ENCODE results near the gene ITPR2. TPM values are rescaled to one million over a fixed set of nuclear protein-coding genes. Genes with fewer than 3 reads are reported as not detected.

ITPR2 gene
- total RNA-seq, 1 donor: 19.2 TPM

DNA sequence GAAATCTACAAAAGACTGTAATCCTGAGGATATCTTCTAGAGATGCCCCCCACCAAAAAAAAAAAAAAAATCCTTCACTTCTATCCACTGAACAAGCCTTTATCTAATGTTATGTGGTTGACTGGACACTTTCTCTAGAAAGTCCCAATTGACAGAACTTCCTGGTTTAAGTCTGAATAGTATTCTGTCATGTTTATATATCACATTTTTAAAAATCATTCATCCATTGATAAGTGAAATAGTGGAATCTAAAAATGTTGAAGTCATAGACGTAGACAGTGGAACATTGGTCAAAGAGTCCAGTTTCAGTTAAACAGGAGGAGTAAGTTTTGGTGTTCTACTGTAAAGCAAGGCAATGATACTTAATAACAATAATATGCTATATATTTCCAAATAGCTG, 340.6 kb downstream of the ITPR2 start:
- H4K20me1 ChIP-seq (ENCODE audit: insufficient read depth, low read length): no peaks in the 10 kb centered on the region
- no peaks in the 10 kb centered on the region for H3K79me2 ChIP-seq (ENCODE audit: insufficient read depth, low read length)
- H2AFZ ChIP-seq (ENCODE audit: low read length): no peak overlapping the region
- H3K9me3 ChIP-seq (ENCODE audit: low read depth, low read length): no peaks in the 10 kb centered on the region
- DNase-seq (ENCODE audit: insufficient read length, low spot score, missing footprints): no peak
- H3K4me1 ChIP-seq (ENCODE audit: insufficient read depth, low read length): no peaks in the 10 kb centered on the region
- H3K4me2 ChIP-seq (ENCODE audit: insufficient read depth, low read length): no peak overlapping the region
- H3K27ac ChIP-seq (ENCODE audit: low read depth, low read length): no peak overlapping the region
- TF ChIP-seq, protein P1, sequence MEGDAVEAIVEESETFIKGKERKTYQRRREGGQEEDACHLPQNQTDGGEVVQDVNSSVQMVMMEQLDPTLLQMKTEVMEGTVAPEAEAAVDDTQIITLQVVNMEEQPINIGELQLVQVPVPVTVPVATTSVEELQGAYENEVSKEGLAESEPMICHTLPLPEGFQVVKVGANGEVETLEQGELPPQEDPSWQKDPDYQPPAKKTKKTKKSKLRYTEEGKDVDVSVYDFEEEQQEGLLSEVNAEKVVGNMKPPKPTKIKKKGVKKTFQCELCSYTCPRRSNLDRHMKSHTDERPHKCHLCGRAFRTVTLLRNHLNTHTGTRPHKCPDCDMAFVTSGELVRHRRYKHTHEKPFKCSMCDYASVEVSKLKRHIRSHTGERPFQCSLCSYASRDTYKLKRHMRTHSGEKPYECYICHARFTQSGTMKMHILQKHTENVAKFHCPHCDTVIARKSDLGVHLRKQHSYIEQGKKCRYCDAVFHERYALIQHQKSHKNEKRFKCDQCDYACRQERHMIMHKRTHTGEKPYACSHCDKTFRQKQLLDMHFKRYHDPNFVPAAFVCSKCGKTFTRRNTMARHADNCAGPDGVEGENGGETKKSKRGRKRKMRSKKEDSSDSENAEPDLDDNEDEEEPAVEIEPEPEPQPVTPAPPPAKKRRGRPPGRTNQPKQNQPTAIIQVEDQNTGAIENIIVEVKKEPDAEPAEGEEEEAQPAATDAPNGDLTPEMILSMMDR (IDR thresholded peaks at IDR 0.05; ENCODE audit: extremely low read depth, low read depth, low read length): no peak
- H3K36me3 ChIP-seq (ENCODE audit: insufficient read depth, low read length): no peaks in the 10 kb centered on the region
- no peaks in the 10 kb centered on the region for H3K27me3 ChIP-seq (ENCODE audit: insufficient read depth, low read length)
- H3K4me3 ChIP-seq (ENCODE audit: insufficient read depth, low read length): no peak overlapping the region

DNA sequence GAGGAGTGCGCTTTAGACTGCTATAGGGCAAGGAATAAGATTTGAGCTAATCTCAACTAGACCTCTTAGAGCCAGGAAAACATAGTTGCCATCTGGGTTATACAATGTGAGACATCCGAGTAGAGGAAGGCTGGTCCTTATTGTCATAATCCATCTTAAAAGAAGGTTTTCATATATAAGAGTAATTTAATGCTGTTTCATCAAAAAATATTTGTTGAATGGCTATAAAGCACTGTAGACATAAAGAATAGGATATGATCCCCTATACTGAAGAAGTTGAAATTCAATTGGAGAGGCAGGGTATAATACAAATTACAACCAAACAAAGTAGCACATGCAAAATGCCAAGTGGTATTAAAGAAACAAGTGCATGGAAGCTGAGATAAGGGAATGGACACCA, 343.1 kb downstream of the ITPR2 start:
- H4K20me1 ChIP-seq (ENCODE audit: insufficient read depth, low read length): no peaks in the 10 kb centered on the region
- no peak overlapping the region for H3K4me2 ChIP-seq (ENCODE audit: insufficient read depth, low read length)
- no peaks in the 10 kb centered on the region for H3K4me1 ChIP-seq (ENCODE audit: insufficient read depth, low read length)
- no peak for DNase-seq (ENCODE audit: insufficient read length, low spot score, missing footprints)
- H2AFZ ChIP-seq (ENCODE audit: low read length): no peak overlapping the region
- no peaks in the 10 kb centered on the region for H3K9me3 ChIP-seq (ENCODE audit: low read depth, low read length)
- TF ChIP-seq, protein P1 (IDR thresholded peaks at IDR 0.05; ENCODE audit: extremely low read depth, low read depth, low read length): no peak
- no peak overlapping the region for H3K4me3 ChIP-seq (ENCODE audit: insufficient read depth, low read length)
- no peaks in the 10 kb centered on the region for H3K36me3 ChIP-seq (ENCODE audit: insufficient read depth, low read length)
- H3K27ac ChIP-seq (ENCODE audit: low read depth, low read length): no peak overlapping the region
- H3K27me3 ChIP-seq (ENCODE audit: insufficient read depth, low read length): no peaks in the 10 kb centered on the region
- H3K79me2 ChIP-seq (ENCODE audit: insufficient read depth, low read length): no peaks in the 10 kb centered on the region

DNA sequence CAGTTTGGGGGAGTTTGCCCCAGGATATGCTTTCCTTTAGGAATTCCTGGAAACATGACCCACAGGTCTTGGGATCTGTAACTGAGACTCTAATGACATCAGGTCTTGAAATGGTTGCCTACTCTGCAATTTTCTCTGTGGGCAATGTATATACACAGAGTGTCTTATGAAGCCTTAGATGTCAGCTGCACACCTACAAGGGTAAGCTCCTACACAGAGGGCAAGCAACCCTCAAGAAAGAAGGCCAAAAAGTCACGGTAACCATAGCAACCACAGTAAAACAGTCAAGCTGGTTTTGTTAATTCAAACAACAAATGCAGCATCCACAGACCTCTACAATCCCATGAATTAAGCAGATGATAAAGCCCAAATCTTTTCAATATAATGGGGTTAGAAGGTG, 344.6 kb downstream of the ITPR2 start:
- Histone ChIP-seq H3K9me3 (ENCODE audit: low read depth, low read length) (no peaks in the 10 kb centered on the region), H3K79me2 (ENCODE audit: insufficient read depth, low read length) (no peaks in the 10 kb centered on the region), H3K27ac (ENCODE audit: low read depth, low read length) (no peak overlapping the region), H3K4me3 (ENCODE audit: insufficient read depth, low read length) (no peak overlapping the region), H4K20me1 (ENCODE audit: insufficient read depth, low read length) (no peaks in the 10 kb centered on the region), H3K4me2 (ENCODE audit: insufficient read depth, low read length) (no peak overlapping the region), H3K4me1 (ENCODE audit: insufficient read depth, low read length) (no peaks in the 10 kb centered on the region), H3K27me3 (ENCODE audit: insufficient read depth, low read length) (no peaks in the 10 kb centered on the region), H3K36me3 (ENCODE audit: insufficient read depth, low read length) (no peaks in the 10 kb centered on the region), H2AFZ (ENCODE audit: low read length) (no peak overlapping the region)
- TF ChIP-seq, protein P1 (IDR thresholded peaks at IDR 0.05; ENCODE audit: extremely low read depth, low read depth, low read length): no peak
- DNase-seq (ENCODE audit: insufficient read length, low spot score, missing footprints): peak; percentile 15

DNA sequence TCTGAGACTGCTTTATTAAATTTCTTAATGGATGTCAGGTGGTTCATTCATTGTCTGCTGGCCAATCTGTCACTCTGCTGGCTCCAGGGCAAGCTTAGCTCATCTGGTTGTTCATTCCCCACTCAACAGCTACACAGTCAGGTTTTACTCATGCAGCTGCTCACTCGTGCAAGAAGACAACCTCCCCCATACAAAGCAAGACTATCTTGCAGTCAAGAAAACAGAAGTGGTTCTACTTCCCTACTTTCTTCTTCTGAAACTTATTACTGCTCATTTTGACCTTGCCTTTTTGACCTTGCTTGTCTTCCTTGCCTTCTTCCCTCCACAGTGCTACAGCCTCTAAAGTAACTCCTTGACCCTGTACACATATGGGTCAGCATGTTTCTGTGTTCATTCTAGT, 359.7 kb downstream of the ITPR2 start:
- no peaks in the 10 kb centered on the region for H3K36me3 ChIP-seq (ENCODE audit: insufficient read depth, low read length)
- no peaks in the 10 kb centered on the region for H3K4me1 ChIP-seq (ENCODE audit: insufficient read depth, low read length)
- H3K9me3 ChIP-seq (ENCODE audit: low read depth, low read length): no peaks in the 10 kb centered on the region
- H3K4me3 ChIP-seq (ENCODE audit: insufficient read depth, low read length): no peak overlapping the region
- no peaks in the 10 kb centered on the region for H4K20me1 ChIP-seq (ENCODE audit: insufficient read depth, low read length)
- no peak overlapping the region for H3K4me2 ChIP-seq (ENCODE audit: insufficient read depth, low read length)
- H2AFZ ChIP-seq (ENCODE audit: low read length): no peak overlapping the region
- no peak overlapping the region for H3K27ac ChIP-seq (ENCODE audit: low read depth, low read length)
- H3K79me2 ChIP-seq (ENCODE audit: insufficient read depth, low read length): no peaks in the 10 kb centered on the region
- no peak for DNase-seq (ENCODE audit: insufficient read length, low spot score, missing footprints)
- no peaks in the 10 kb centered on the region for H3K27me3 ChIP-seq (ENCODE audit: insufficient read depth, low read length)
- TF ChIP-seq, protein P1 (IDR thresholded peaks at IDR 0.05; ENCODE audit: extremely low read depth, low read depth, low read length): no peak
